Hematopoietic multipotent progenitor cell (in vitro differentiated cells): ENCODE measurements around the gene PAFAH2. TPM values are rescaled to one million over a fixed set of nuclear protein-coding genes. Genes with fewer than 3 reads are reported as not detected.

ENCODE experiments used
- DNase-seq, 3 donors: peaks; one replicate each; pipeline ENCODE4 v3.0.0-alpha.2; 2011 to 2015; ENCODE audit warnings: low read depth in 2 of 3, low spot score in 2 of 3
- total RNA-seq: library from RNA; depleted of rRNA; stranded (reverse); fragments of >200 nt; gene quantifications from one replicate; pipeline ENCODE4 v1.2.3, GENCODE V29; 2012

The PAFAH2 gene
- total RNA-seq: 6.5 TPM

DNA sequence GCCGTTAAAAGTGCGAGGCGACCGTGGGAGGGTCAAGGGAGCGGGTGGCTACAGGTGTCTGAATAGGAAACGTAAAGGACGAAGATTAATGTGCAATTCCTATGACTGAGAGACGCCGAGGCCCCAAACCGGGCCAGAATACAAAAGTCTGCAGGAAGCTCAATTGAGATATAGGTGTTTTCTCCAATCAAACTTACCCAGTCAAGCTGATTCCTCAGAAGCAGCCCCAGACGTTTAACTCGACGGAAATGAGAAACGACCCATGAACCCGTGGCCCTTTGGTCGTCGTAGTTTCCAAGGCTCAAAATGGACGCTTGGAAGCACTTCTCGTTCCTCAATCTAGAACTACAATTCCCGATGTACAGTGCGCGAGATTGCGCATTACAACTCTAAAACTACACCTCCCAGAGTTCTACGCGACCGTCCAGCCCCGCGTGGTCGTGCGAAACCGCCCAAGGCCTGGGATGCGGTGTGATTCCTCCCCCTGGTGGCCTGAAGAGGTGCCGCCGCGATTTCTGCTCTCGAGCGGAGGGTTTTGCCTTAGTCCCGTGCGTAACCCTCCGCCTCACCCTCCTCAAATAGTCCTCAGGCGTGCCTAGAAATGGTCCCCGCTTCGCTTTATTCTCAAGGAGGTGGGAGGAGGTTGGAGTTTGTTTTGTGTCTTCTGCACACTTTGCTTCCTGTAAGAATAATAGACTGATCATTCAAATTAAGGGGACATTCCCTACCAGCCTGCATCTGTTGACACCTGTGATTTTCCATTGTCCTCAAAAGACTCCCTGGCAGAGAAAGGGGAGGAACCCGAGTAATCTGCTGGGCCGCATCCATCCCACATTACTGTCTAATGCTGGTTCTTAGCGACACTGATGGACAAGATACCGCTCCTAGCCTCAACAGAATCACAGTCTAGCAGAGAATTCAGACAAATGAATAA, at the start of gene PAFAH2:
Gene PAFAH2, minus strand, starts transcription at position 236 of the 934 bp plus-strand sequence. CDS start 7,247 bp downstream, outside the sequence.
- peak; percentile 93 to 100 (median 99) for DNase-seq

DNA sequence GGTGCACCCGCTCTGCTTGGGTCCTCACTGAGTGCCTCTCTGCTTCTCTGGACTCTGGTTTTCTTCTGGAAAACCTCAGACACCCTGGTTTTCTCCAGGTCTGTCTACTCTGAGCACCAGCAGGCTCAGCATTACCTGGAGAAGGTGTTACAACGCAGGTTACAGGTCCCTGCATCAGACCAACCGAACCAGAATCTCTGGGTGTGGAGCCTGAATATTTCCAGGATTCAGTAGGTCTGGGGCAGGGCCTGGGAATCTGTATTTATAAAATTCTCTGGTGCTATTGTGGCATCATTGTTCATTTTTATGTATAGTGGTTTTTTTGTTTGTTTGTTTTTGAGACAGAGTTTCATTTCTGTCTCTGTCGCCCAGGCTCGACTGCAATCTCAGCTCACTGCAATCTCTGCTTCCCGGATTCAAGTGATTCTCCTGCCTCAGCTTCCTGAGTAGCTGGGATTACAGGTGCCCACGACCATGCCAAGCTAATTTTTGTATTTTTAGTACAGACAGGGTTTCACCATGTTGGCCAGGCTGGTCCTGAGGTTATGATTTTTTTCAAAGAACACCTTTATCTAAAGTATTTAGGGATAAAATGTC, 49.5 kb upstream of the PAFAH2 start:
- no peak for DNase-seq

DNA sequence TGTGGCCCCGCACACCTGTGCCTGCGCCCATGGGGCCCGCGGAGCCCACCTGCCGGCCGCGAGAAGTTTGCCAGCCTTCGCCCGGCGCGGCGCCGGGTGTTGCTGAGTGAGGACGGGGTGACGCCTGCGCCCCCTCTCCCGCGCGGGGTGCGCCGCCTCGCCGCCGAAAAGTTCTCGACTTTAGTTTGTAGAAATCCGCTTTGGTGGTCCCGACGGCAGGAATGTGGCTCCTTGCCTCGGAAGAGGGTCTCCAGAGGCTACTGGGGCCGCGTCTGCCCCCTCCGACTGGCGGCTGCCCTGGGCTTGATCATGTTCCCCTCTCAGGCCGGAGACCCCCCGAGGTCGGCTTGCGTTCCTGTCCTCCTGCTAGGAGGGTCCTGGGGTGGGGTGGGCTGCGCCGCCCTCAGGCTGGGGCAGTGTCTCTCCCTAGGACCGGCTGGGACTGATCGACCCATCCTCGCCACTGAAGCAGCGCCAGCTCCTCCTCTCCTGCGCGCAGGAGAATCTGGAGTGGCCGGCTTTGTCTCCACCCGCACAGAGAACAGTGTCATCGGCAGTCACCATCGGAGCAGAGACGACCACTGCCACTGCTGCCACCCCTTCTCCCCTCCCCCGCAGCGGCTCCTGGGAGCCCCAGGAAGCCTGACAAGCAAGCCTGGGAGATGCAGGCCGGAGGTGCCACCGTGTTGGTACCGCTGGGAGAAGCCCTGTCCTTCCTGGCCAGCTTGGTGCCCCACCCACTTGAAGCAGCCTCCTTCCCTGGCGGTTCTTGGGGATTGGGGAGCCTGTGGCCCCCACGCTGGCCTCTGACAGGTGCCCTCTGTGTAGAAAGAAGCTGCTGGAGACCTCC, 48.6 kb upstream of the PAFAH2 start:
- DNase-seq: no peak

DNA sequence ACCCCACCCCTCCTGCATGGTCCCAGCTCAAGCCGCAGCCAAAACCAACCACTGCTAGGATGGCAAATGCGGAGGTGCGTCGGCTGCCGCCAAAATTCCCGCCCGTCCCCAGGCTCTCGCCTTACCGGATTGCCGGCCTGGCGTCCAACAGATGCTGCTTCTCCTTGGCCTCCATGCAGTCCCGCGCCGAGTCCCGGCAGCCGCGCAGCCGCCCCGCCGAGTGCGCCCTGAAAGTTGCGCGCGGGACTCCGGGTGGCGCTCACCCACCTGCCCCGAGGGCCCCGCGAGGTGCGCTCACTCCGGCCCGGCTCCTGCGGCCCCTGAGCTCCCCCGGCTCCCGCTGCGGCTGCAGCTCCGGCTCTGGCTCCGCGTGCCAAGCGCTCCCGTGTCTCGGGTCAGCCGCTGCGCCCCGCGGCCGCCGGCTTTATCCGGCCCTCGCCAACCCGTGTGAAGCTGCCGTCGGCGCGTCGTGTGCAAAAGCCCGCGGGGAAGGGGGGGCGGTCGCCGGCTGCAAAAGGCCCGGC, 47.9 kb upstream of the PAFAH2 start, which contains the start of gene SLC30A2:
Gene SLC30A2, minus strand, starts transcription at position 397 of the 524 bp plus-strand sequence. Its CDS starts 222 bp downstream, at position 175.
- DNase-seq: no peak

DNA sequence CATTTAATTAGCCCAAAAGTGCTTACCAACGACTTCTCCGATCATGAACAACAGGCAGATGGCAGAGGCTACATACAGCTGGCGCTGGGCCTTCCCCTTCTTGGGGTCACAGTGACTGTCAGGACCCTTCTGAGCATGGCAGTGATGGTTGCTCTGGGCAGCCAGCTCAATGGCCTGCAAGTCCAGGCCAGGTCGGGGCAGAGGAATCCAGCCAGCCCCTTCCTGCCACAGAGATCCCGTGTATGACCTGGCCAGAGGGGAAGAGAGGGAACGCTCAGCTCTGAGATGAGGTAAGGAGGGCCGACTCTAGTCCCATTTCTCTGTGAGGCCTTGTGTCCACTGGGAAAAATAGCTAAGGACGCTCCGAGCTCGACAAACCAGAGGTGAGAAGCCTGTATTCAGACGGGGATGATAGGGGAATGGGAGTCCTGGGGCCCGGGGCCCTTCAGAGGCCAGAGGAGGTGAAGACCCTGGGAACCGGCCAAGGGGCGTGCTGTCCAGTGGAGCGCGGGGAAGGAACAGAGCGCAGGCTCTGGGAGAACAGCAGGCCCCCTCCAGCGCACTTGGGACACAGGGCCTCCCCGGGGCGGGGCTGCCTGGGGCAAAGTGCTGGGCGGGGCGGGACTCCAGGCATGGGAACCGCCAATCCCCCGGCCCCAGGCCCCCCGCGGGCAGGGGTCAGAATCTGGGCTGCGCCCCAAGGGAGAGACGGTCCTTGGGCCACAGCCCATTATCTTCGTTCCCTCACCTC, 47.3 kb upstream of the PAFAH2 start:
- no peak for DNase-seq

DNA sequence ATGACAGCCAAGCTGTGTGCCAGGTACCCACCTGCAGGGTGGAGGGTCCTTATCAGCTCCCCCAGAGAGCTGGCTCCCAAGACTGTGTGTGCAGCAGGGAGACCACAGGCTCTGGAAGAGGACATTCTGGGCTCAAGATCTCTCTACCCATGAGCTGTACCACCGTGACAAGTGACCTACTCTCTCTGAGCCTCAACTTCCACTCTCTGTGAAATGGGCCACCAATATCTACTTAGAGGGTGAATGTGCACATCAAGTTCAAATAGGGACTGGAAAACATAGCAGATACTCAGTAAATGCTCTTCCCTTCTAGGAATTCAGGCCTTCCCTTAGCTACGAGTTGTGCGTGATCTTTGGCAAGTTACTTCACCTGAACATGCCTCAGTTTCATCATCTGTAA, 46.6 kb upstream of the PAFAH2 start:
- no peak for DNase-seq

DNA sequence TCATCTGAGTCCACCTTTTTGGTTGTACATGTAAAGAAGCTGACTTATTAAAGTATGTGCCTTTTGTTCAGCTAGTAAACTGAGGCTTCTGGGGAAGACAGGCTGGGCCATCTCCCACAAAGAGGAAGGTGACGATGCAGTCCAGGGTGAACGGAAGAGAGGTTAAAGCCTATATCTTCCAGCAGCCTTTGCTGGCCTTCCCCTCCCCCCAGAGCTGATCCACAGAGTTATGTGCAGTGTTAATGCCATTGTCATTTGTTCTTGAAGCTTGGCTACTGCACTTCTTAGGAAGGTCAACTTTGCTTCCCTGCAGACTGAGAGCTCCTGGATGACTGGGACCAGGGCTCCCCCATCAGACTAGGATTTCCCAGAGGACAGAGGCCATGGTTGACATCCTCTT, 45.9 kb upstream of the PAFAH2 start:
- DNase-seq: no peak

DNA sequence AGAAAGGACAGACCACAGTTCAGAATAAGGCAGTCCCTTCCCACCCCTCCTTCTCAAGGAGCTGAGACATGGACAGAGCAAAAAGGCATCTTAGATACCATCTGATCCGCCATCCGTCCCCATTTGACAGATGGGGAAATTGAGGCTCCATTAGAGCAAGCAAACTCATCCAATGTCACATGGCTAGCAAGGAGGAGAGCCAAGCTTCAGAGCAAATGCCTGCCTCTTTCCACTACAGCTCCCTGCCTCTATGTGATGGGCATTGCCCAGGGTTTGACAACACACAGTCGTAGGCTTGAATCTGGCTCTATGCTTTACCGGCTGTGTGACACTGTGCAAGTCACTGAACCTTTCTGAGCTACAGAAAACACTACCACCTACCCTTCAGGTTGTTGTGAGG, 44.1 kb upstream of the PAFAH2 start:
- no peak for DNase-seq

DNA sequence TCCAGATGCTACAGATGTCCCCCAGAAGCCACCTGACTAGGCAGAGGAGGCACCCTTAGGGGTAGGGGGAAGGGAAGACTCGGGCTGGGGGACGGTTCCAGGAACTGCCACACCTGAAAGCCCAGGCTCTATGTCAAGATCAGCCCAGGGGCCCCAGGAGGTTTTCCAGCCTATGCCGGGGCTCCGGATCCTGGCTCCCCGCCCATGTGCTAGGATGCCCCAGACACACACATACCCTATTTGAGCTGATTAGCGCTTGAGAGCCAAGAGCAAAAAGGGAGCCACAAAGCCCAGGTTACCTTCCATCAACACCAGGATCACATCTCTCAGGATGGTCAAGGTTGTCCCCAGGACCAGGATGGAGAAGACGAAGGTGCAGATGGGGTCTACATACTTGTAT, 43.5 kb upstream of the PAFAH2 start:
- DNase-seq: no peak

DNA sequence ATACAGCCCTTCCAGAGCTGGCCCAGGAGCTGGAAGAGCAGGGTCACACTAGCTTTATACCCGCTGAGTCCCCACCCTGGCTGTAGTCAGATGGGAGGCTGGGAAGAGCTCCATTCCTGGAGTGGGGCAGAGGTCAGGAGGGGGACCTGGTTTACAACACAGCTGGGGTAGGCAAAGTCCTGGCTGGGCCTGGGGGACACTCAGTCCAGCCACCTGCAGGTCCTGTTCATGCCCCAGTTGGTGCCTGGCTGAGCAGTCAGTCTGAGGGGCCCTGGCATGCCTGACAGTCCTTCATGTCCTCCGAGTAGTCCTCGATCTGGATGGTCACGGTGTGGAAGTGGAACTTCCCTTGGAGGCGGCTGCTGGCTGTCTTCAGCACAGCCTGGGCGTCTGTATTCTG, 41.0 kb upstream of the PAFAH2 start:
- no peak for DNase-seq

DNA sequence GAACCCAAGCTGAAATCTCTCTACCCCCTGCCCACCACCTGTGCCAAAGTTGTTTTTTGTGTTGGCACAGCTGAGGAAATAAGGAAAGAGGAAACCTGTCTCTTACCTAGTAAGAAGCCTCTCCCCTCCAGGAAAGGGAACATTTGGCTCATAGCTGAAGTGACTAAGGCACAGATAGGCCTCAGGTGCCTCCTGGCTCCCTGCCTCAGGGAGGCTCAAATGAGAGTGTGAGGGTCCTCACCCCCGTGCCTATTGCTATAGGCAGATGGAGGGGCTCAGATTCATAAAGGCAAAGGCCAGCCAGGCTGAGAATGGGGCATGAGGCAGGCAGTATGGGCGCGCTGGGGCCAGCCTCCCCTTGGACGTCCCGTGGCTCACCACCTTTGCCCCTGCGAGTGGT, 40.6 kb upstream of the PAFAH2 start:
- no peak for DNase-seq

DNA sequence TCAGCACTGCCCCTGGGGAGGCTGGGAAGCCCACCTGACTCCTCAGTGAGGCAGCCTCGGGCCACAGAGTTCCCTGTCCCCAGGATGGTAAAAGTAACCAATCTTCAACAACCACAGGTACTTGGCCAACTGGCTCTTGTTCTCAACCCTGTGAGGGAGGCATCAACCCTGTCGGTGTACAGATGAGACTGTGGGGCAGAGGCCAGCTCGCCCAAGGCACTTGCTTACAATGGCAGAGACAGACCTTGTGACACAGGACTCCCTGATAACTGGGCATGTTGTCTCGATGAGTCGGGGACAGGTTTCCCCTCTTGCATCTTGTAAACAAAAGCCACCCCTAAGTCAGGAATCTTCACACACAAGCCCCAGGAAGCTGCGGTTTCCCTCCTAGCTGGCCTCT, 40.0 kb upstream of the PAFAH2 start:
- DNase-seq: no peak

DNA sequence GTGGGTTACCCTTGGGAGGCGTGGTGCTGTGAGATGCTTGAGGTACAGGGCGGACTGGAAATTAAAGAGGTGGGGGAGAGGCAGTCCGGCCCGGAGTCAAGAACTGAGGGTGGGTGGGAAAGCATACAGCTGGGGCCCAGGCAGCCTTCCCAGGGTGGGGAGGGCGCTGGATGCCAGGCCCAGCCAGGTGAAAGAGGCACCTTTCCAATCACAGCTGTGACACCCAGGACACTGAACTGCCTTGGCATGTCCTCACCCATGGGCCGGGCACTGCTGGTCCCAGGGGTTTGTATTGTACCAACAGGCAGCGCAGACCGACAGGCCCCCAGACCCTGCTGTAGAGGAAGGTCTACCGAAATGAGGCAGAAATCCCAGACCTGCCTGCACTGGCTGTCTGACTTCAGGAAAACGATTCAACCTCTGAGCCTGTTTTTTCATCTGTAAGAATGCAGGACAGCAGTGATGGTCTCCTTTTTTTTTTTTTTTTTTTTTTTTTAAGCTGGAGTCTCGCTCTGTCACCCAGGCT, 39.0 kb upstream of the PAFAH2 start:
- DNase-seq: no peak

DNA sequence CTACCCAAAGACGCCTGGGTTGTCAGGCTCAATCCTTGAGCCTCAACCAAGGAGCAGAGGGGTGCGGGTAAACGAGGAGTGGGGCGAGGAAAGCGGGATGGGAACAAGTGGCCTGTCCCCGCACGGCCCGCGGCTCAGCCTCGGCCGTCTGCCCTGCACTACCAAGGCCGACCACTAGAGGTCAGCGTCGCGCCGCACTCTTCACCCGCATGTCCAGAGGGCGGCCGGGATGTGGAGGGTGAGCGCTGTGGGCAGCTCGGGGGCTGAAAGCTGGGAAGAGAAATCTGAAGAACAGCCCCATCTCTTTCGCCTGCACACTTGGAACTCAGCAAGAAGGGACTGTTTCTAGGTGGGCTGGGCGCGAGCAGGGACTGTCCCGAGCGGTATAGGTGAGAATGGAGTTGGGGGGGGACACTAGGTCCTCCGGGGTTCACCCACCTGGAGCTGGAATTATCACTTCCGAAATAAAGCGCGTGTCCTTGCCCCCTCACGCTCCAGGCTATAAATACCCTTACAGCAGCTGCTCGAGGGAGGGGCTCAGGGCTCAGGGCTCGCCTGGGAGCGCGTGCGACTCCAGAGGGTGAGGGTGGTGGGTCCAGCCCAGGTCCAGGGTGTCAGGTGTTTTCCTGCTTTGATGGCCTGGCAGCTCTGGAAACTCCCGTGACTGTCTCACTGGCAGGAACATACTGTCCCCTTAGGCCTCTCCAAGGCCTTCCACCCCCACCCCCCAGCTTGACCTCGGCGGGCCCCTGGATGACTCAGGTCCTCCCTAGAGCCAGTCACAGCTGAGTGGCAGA, 38.3 kb upstream of the PAFAH2 start:
- peak; percentile 67 to 76 (median 68) for DNase-seq

DNA sequence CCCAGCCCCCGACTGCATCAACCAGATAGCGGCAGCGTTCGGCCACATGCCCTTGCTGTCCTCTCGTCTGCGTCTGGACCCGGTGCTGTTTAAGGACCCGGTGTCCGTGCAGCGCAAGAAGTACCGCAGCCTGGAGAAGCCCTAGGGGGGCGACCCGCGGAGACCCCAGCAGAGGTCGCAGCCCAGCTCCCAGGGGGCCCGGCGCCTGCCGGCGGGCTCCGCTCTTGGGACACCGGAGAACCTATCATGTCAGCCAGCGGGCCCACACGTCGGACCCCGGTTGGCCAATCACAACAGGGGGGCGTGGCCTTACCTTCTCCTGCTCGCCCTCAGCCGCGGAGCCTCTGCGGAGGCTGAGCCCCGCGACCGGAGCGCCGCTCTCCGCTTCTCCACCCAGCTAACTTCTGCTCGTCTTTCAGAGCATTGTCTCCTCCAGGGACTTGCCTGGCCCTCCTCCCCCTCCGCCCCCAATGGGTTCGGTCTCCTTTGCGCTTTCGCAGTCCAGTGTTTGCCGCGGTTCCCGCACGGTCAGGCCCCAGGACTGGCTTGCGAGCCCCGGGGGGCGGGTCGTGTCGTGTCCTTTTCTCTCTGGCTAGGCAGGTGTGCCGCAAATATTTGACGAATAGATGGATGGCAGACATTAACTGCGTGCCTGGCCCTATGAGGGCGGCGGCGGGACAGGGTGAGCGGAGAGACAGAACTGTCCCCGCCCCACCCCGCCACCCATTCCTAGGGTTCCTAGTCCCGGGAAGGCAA, 37.5 kb upstream of the PAFAH2 start:
- peak; percentile 77 to 94 (median 93) for DNase-seq

DNA sequence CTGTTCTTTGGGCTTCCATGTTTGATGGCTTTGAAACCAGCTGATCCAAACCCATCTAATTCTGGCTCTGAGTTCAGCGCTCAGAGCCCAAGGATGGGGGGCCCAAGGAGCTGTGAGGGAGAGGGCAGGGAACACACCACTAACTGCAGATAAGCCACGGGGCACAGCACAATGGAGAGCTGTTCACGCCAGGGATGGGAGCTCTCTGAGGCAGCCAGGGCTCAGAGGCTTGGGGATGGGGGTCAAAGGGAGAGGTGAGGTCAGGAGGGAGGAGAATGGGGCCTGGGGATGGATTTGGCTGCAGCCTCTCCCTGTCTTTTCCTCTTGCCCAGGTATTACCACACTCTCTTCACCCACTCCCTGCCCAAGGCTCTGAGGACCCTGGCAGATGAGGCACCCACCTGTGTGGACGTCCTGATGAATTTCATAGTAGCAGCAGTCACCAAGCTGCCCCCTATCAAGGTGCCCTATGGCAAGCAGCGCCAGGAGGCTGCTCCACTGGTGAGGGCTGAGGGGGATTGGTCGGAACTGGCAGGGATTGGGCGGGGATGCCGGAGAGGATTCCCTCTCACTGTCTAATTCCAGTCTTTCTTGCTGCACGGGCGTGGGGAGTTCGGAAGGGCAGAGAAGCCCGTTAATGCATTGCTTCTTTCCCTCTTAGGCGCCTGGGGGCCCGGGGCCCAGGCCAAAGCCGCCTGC, 36.8 kb upstream of the PAFAH2 start:
- no peak for DNase-seq

DNA sequence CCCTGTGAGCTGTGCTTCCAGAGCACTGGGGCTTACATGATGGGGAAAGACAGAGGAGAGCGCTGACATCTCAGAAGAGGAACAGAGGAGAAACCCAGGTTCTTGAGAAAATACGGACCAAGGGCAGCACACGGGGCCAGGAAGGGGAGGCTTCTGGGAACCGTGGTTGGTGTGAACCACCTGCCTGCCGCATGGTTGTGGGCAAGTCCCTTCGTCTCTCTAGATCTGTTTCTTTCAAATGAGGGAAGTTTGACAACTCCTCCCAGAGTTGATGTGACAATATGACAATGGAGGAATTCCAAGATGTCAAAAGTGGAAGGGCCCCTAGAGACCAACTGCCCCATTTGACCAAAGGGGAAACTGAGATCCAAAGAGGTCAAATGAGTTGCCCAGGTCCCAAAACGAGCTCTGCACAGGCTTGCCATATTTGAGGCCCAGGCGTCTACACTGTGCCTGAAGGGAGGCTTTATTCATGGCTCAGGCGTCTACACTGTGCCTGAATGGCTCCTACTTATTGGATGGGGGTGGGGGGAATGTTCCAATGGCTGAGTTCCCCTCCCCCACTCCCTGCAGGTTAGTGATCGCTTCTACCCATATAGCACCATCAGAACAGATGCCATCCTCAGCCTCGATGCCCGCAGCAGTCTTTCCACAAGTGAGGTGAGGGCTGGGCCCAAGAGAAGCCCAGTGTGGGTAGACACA, 34.9 kb upstream of the PAFAH2 start:
- no peak for DNase-seq
